H1 (cell line): ENCODE data around the gene NFKBIL1.

Source experiments
- CTCF ChIP-seq, 3 experiments: IDR thresholded peaks; 1 replicate in 2 of 3; 2 replicates in 1 of 3; pipeline versions ENCODE4 v1.5.1 to v1.6.1; 2011; ENCODE audit warnings: low read length in 3 of 3, mild to moderate bottlenecking in 3 of 3, inconsistent platforms in 2 of 3, low read depth in 1 of 3, moderate library complexity in 1 of 3; ENCODE audit not compliant: insufficient read depth in 1 of 3; ENCODE audit errors: control extremely low read depth in 1 of 3
- EP300 ChIP-seq, 2 experiments: IDR thresholded peaks; 1 replicate in 1 of 2; 2 replicates in 1 of 2; pipeline ENCODE4 v1.6.1; 2011 to 2012; ENCODE audit warnings: low read depth in 2 of 2, low read length in 2 of 2, mild to moderate bottlenecking in 2 of 2, borderline replicate concordance in 1 of 2, inconsistent platforms in 1 of 2, moderate library complexity in 1 of 2
- POLR2A ChIP-seq, 2 experiments: IDR thresholded peaks; 1 replicate in 1 of 2; 2 replicates in 1 of 2; pipeline ENCODE4 v1.6.1; 2011; ENCODE audit warnings: low read depth in 2 of 2, low read length in 2 of 2, mild to moderate bottlenecking in 2 of 2; ENCODE audit errors: control extremely low read depth in 1 of 2
- POLR2AphosphoS5 ChIP-seq: IDR thresholded peaks from 2 replicates; pipeline ENCODE4 v1.6.1; 2011; ENCODE audit warnings: low read depth, low read length
- TBP ChIP-seq: IDR thresholded peaks from 2 replicates; pipeline ENCODE4 v1.6.1; 2011; ENCODE audit warnings: low read depth, low read length, improper control_type of control experiment

GRCh38 chr6:31541059-31541657 is 6.2 kb upstream of the NFKBIL1 start:
- TF ChIP-seq CTCF (IDR thresholded peaks at IDR 0.05; ENCODE audit: control extremely low read depth in 1 of 3, insufficient read depth in 1 of 3, low read depth in 1 of 3, low read length in 3 of 3) (no peak), TBP (no peak), POLR2AphosphoS5 (no peak; the same call in 1 of the 2 replicates), POLR2A (IDR thresholded peaks at IDR 0.05; ENCODE audit: control extremely low read depth in 1 of 2, low read depth in 2 of 2, low read length in 2 of 2) (no peak), EP300 (IDR thresholded peaks at IDR 0.05; ENCODE audit: borderline replicate concordance in 1 of 2, low read depth in 2 of 2, low read length in 2 of 2) (no peak)
